OCI-LY1 (cell line): Measurements from ENCODE around the gene TUBA4B.

Experiments used
- H2AFZ ChIP-seq: fragments of 200-600 bp; sonication (generic), shearing (Covaris generic); 2 replicates; pipeline ENCODE4 v1.6.0; 2014; ENCODE audit warnings: antibody characterized with exemption, mild to moderate bottlenecking, low read length
- H3F3A ChIP-seq: fragments of 200-600 bp; sonication (generic), shearing (Covaris generic); 2 replicates; pipeline ENCODE4 v1.6.0; 2014; ENCODE audit warnings: mild to moderate bottlenecking, antibody characterized with exemption, low read length, moderate library complexity; ENCODE audit not compliant: insufficient read depth
- H3K27ac ChIP-seq: fragments of 200-600 bp; sonication (generic); 2 replicates; pipeline ENCODE4 v1.5.1; 2014; ENCODE audit warnings: low read length, mixed run types, mild to moderate bottlenecking, low read depth; ENCODE audit not compliant: poor library complexity, severe bottlenecking
- H3K27me3 ChIP-seq: fragments of 200-600 bp; sonication (generic); 2 replicates; pipeline ENCODE4 v1.6.0; 2014; ENCODE audit warnings: antibody characterized with exemption, mild to moderate bottlenecking, low read length, moderate library complexity; ENCODE audit not compliant: insufficient read depth
- H3K36me3 ChIP-seq: fragments of 200-600 bp; sonication (generic); 2 replicates; pipeline ENCODE4 v1.6.1; 2014; ENCODE audit warnings: mild to moderate bottlenecking, antibody characterized with exemption, low read length, moderate library complexity, mixed read lengths; ENCODE audit not compliant: insufficient read depth
- H3K4me1 ChIP-seq: fragments of 200-600 bp; sonication (generic); 2 replicates; pipeline ENCODE4 v1.5.1; 2014; ENCODE audit warnings: mild to moderate bottlenecking, low read length, moderate library complexity; ENCODE audit not compliant: insufficient read depth, severe bottlenecking
- H3K4me2 ChIP-seq: fragments of 200-600 bp; sonication (generic), shearing (Covaris generic); 2 replicates; pipeline ENCODE4 v1.6.1; 2014; ENCODE audit warnings: low read length
- H3K4me3 ChIP-seq: fragments of 200-600 bp; sonication (generic); 2 replicates; pipeline ENCODE4 v1.5.1; 2014; ENCODE audit warnings: low read length, low read depth, mild to moderate bottlenecking, mixed read lengths; ENCODE audit not compliant: poor library complexity, severe bottlenecking
- H3K79me2 ChIP-seq: fragments of 200-600 bp; shearing (Covaris generic); 2 replicates; pipeline ENCODE4 v1.6.1; 2016; ENCODE audit warnings: mixed run types, low read length, mixed read lengths; ENCODE audit not compliant: insufficient read depth
- H3K9ac ChIP-seq: fragments of 200-600 bp; sonication (generic), shearing (Covaris generic); 2 replicates; pipeline ENCODE4 v1.6.1; 2014; ENCODE audit warnings: mild to moderate bottlenecking, low read length, mixed read lengths
- H3K9me2 ChIP-seq: fragments of 200-600 bp; sonication (generic), shearing (Covaris generic); 2 replicates; pipeline ENCODE4 v1.6.1; 2014; ENCODE audit warnings: low read depth, mild to moderate bottlenecking, low read length, mixed read lengths
- H3K9me3 ChIP-seq: fragments of 200-600 bp; shearing (Covaris generic); 2 replicates; pipeline ENCODE4 v1.6.1; 2014; ENCODE audit warnings: low read length, mixed read lengths
- H4K20me1 ChIP-seq: fragments of 200-600 bp; sonication (generic), shearing (Covaris generic); 2 replicates; pipeline ENCODE4 v1.6.0; 2016; ENCODE audit warnings: mild to moderate bottlenecking, low read length; ENCODE audit not compliant: insufficient read depth
- EZH2 ChIP-seq: fragments of 200-600 bp; sonication (generic), shearing (Covaris generic); IDR thresholded peaks from 2 replicates; pipeline ENCODE4 v1.8.0; 2017; ENCODE audit warnings: borderline replicate concordance, mixed run types, mild to moderate bottlenecking, antibody characterized with exemption, low read length, moderate library complexity, mixed read lengths
- TF ChIP-seq, protein P1 (sequence below): fragments of 200-600 bp; sonication (generic), shearing (Covaris generic); IDR thresholded peaks from 2 replicates; pipeline ENCODE4 v1.5.1; 2017; ENCODE audit warnings: mild to moderate bottlenecking, antibody characterized with exemption, low read length, moderate library complexity, mixed read lengths

The TUBA4B gene

DNA sequence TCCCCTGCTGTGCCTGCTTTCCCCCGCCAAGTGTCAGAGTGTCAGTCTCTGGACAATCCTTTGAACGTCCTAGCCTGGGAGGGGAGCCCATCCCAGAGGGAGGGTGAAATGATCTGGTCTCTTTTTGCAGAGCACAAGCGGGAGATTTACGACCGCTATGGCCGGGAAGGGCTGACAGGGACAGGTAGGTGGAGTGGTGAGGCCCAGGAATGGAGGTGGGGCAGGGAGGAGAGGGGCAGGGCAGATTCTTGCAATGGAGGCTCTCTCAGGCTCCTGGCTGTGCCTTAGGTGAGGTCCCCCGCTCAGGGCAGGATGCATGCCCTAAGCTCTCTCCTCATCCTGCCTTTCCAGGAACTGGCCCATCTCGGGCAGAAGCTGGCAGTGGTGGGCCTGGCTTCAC is 28.5 kb downstream of the TUBA4B start:
- Histone ChIP-seq H3K36me3 (peaks cover 53% of the 10 kb centered on the region), H3K4me3 (no peak overlapping the region)

DNA sequence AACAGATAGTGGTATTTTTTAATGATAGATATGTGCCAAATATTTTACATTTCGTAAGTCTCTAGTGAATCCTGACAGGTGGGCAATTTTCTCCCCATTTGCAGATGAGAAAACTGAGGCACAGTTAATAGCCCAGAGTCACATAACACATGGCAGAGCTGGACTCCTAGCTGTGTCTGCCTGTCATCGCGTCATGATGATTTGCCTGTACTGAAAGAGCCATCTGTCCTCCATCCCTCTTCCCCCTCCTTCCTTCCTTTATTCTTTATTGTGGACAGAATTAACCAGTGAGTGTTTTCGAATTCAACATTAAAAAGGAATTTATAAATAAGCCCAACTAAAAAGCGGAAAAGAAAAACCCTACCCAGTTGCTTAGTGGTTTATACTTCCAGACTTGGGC is 29.3 kb downstream of the TUBA4B start:
- Histone ChIP-seq H3K4me1 (peaks cover 35% of the 10 kb centered on the region), H3K27me3 (no peaks in the 10 kb centered on the region), H3K79me2 (peaks cover 2% of the 10 kb centered on the region), H3K4me2 (no peak overlapping the region), H3K27ac (no peak overlapping the region), H3K9ac (no peak overlapping the region), H3K4me3 (no peak overlapping the region), H3F3A (no peaks in the 10 kb centered on the region), H3K9me2 (no peaks in the 10 kb centered on the region), H3K36me3 (peaks cover 54% of the 10 kb centered on the region), H4K20me1 (no peaks in the 10 kb centered on the region), H3K9me3 (no peaks in the 10 kb centered on the region), H2AFZ (no peak overlapping the region)
- TF ChIP-seq, protein P1, sequence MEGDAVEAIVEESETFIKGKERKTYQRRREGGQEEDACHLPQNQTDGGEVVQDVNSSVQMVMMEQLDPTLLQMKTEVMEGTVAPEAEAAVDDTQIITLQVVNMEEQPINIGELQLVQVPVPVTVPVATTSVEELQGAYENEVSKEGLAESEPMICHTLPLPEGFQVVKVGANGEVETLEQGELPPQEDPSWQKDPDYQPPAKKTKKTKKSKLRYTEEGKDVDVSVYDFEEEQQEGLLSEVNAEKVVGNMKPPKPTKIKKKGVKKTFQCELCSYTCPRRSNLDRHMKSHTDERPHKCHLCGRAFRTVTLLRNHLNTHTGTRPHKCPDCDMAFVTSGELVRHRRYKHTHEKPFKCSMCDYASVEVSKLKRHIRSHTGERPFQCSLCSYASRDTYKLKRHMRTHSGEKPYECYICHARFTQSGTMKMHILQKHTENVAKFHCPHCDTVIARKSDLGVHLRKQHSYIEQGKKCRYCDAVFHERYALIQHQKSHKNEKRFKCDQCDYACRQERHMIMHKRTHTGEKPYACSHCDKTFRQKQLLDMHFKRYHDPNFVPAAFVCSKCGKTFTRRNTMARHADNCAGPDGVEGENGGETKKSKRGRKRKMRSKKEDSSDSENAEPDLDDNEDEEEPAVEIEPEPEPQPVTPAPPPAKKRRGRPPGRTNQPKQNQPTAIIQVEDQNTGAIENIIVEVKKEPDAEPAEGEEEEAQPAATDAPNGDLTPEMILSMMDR = no peak
- TF ChIP-seq EZH2 = no peak

More for the DNA sequence above, 28.5 kb downstream of the TUBA4B start:
- Histone ChIP-seq H3K9me2 (no peaks in the 10 kb centered on the region), H3F3A (no peaks in the 10 kb centered on the region), H3K4me1 (peaks cover 39% of the 10 kb centered on the region), H3K9ac (no peak overlapping the region), H3K27me3 (no peaks in the 10 kb centered on the region), H4K20me1 (no peaks in the 10 kb centered on the region), H3K9me3 (no peaks in the 10 kb centered on the region), H3K4me2 (no peak overlapping the region), H3K27ac (no peak overlapping the region), H2AFZ (no peak overlapping the region), H3K79me2 (peaks cover 8% of the 10 kb centered on the region)
- TF ChIP-seq EZH2 = no peak
- TF ChIP-seq, protein P1 = no peak

DNA sequence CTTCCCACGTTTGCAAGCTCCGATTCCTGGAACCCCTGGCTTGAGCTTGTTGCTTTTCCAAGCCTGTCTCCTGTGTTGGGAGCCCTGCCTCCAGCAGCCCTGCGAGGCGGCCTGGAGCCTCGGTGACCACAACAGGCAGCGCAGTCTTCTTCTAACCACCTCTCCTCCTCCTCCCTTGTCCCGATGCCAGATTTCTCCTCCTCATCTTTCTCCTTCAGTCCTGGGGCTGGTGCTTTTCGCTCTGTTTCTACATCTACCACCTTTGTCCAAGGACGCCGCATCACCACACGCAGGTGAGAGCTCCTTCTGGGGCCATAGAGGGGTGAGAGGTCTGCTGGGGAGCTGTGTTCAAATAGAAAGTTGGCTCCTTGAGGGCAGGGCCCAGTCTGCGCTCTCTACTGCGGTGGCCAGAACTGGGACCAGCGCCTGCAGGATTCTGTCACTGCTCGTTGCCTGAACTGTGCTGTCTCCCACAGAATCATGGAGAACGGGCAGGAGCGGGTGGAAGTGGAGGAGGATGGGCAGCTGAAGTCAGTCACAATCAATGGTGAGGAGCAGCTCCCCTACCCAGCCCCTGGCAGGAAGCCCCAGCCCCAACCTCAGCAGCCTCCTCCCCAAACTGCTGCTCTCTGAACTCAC is 30.0 kb downstream of the TUBA4B start:
- no peak overlapping the region for H2AFZ ChIP-seq
- no peaks in the 10 kb centered on the region for H4K20me1 ChIP-seq
- H3K36me3 ChIP-seq = peaks cover 54% of the 10 kb centered on the region
- H3K27ac ChIP-seq = no peak overlapping the region
- H3K9me2 ChIP-seq = no peaks in the 10 kb centered on the region
- no peak overlapping the region for H3K4me2 ChIP-seq
- no peak overlapping the region for H3K9ac ChIP-seq
- H3K27me3 ChIP-seq = no peaks in the 10 kb centered on the region
- peaks cover 32% of the 10 kb centered on the region for H3K4me1 ChIP-seq
- H3K9me3 ChIP-seq = no peaks in the 10 kb centered on the region
- H3K4me3 ChIP-seq = no peak overlapping the region
- TF ChIP-seq, protein P1 = no peak
- no peaks in the 10 kb centered on the region for H3K79me2 ChIP-seq
- no peaks in the 10 kb centered on the region for H3F3A ChIP-seq
